Gastroesophageal sphincter (tissue), 4 donors: ENCODE data around the gene DMD. TPM values are rescaled to one million over a fixed set of nuclear protein-coding genes. Genes with fewer than 3 reads are reported as not detected.

Experiments used
- ATAC-seq: fragments of 150-250 bp; one replicate; pipeline ENCODE4 v1.9.1; 2016; ENCODE audit warnings: mild to moderate bottlenecking, moderate library complexity
- H3K27ac ChIP-seq, 4 donors: fragments of 200-600 bp; sonication (generic) in 3 of 4; 1 replicate in 3 of 4; 2 replicates in 1 of 4; pipeline ENCODE4 v1.5.1; 2016 to 2019
- H3K27me3 ChIP-seq: fragments of 200-600 bp; sonication (generic); one replicate; pipeline ENCODE4 v1.5.1; 2019
- H3K36me3 ChIP-seq, 2 donors: fragments of 200-600 bp; sonication (generic); one replicate each; pipeline ENCODE4 v1.5.1; 2019; ENCODE audit warnings: control low read depth in 1 of 2
- H3K4me1 ChIP-seq, 3 donors: fragments of 200-600 bp; sonication (generic); 1 replicate in 2 of 3; 2 replicates in 1 of 3; pipeline ENCODE4 v1.5.1; 2016 to 2019; ENCODE audit warnings: control low read depth in 2 of 3
- H3K4me3 ChIP-seq, 2 donors: fragments of 200-600 bp; sonication (generic); one replicate each; pipeline ENCODE4 v1.5.1; 2019; ENCODE audit warnings: mild to moderate bottlenecking in 1 of 2, moderate library complexity in 1 of 2
- H3K9me3 ChIP-seq, 3 donors: fragments of 200-600 bp; sonication (generic); one replicate each; pipeline ENCODE4 v1.5.1; 2017 to 2019; ENCODE audit warnings: control low read depth in 2 of 3
- EP300 ChIP-seq: sonication (generic); formaldehyde crosslinking; IDR thresholded peaks from one replicate; pipeline ENCODE4 v1.6.1; 2017; ENCODE audit warnings: antibody characterized with exemption, mild to moderate bottlenecking
- POLR2A ChIP-seq, 2 donors: fragments of 450-650 bp; IDR thresholded peaks; one replicate each; pipeline ENCODE4 v1.6.1; 2017; ENCODE audit warnings: antibody characterized with exemption in 2 of 2, mild to moderate bottlenecking in 2 of 2, moderate library complexity in 1 of 2
- POLR2AphosphoS5 ChIP-seq: sonication (generic); formaldehyde crosslinking; IDR thresholded peaks from one replicate; pipeline ENCODE4 v1.6.1; 2017; ENCODE audit warnings: antibody characterized with exemption
- WGBS, 2 donors: methylation state at CpG; one replicate each; pipeline ENCODE4 v1.1.5; 2018; ENCODE audit warnings: low coverage in 1 of 2; 5-methylcytosine and 5-hydroxymethylcytosine counted together
- total RNA-seq, 4 donors: library from RNA; depleted of rRNA; stranded (reverse); fragments of >200 nt; gene quantifications; one replicate each; pipeline ENCODE4 v1.1.0, GENCODE V29; 2016
- TF ChIP-seq, protein P1 (sequence below), 4 experiments: fragments of 200-600 bp in 2 of 4; fragments of 450-650 bp in 2 of 4; sonication (generic) in 1 of 4; IDR thresholded peaks; one replicate each; pipeline ENCODE4 v1.5.1; 2017 to 2019; ENCODE audit warnings: antibody characterized with exemption in 4 of 4, mild to moderate bottlenecking in 2 of 4, moderate library complexity in 2 of 4

Gene DMD
- total RNA-seq, 4 donors from 2014 or later = 111 to 225 (median 183) TPM

DNA sequence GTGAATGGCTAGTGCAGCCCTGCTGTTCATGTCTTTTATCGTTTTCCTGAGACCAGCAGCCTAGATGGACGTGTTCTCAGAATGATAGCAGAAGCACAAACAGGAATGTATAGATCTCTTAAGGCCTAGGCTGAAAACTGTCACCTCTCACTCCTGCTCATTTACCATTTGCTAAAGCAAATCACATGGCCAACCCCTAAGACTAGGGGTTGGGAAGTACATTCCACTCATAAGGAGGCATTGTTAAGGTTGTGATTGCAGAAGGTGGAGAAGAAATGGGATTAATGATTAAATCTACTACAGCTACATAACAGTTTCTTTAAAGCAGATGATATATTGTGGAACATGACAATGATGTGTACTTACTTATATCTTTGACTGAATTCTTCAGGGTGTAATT is 1602.7 kb downstream of the DMD start:
- no peaks in the 10 kb centered on the region for H3K4me1 ChIP-seq
- 58 to 86% methylated on average over 1 to 2 of the region's 2 CpGs for WGBS, 2 donors
- no peak for ATAC-seq
- no peak overlapping the region for H3K4me3 ChIP-seq
- no peak for TF ChIP-seq POLR2A (IDR thresholded peaks at IDR 0.05)
- TF ChIP-seq, protein P1, sequence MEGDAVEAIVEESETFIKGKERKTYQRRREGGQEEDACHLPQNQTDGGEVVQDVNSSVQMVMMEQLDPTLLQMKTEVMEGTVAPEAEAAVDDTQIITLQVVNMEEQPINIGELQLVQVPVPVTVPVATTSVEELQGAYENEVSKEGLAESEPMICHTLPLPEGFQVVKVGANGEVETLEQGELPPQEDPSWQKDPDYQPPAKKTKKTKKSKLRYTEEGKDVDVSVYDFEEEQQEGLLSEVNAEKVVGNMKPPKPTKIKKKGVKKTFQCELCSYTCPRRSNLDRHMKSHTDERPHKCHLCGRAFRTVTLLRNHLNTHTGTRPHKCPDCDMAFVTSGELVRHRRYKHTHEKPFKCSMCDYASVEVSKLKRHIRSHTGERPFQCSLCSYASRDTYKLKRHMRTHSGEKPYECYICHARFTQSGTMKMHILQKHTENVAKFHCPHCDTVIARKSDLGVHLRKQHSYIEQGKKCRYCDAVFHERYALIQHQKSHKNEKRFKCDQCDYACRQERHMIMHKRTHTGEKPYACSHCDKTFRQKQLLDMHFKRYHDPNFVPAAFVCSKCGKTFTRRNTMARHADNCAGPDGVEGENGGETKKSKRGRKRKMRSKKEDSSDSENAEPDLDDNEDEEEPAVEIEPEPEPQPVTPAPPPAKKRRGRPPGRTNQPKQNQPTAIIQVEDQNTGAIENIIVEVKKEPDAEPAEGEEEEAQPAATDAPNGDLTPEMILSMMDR (IDR thresholded peaks at IDR 0.05) = no peak
- TF ChIP-seq POLR2AphosphoS5 = no peak
- no peak for TF ChIP-seq EP300
- no peaks in the 10 kb centered on the region for H3K9me3 ChIP-seq
- no peaks in the 10 kb centered on the region for H3K27me3 ChIP-seq
- H3K36me3 ChIP-seq = no peaks in the 10 kb centered on the region
- no peak overlapping the region for H3K27ac ChIP-seq

DNA sequence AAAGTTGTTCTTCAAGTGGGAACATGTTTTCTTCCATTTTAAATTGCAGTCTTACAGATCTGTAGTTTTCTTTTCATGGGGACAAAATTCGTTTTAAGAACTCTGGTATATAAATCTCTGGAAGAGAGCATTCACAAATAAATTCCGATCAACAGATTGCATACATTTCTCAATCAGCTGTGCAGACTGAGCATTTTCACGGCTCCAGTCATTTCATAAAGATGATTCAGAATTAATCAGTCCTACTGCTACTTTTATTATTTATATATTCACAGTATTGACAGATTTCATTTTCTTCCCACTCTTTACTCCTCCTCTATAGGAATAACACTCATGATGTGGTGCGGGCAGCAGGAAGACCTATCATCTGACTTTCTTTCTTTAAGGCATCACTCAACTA is 1604.6 kb downstream of the DMD start:
- H3K36me3 ChIP-seq = no peaks in the 10 kb centered on the region
- H3K27me3 ChIP-seq = no peaks in the 10 kb centered on the region
- ATAC-seq = no peak
- 88 to 90% methylated on average over 4 of the region's 4 CpGs for WGBS, 2 donors
- TF ChIP-seq, protein P1 (IDR thresholded peaks at IDR 0.05) = no peak
- no peak for TF ChIP-seq POLR2AphosphoS5
- no peaks in the 10 kb centered on the region for H3K4me1 ChIP-seq
- H3K4me3 ChIP-seq = no peak overlapping the region
- H3K9me3 ChIP-seq = no peaks in the 10 kb centered on the region
- no peak overlapping the region for H3K27ac ChIP-seq

DNA sequence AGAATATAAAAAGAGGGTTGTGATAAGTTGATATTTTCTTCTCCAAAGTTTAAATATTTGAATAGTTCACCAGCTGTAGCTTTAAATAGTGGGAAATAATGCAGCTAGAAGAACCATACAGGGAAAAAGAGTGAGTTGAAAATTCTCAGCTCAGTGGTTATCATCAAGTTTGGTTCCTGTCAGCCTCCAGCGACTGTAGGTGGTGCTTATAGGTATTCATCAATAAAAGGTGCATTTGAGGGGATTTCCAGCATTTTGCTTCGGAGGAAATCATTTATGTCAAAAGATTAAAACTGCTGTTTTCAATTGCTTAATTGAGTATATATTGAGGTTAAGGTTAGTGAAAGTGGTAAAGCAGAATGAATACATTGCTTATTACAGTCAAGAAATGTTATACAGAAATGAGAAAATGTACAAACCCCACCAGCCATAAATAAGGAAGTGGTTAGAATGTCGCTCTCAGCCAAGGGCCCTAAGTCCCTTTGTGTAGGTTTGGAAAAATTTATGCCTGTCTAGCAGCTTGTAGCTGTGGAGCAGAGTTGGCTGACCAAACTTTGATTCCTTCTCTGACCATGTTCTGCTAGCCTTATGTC is 1606.6 kb downstream of the DMD start:
- no peaks in the 10 kb centered on the region for H3K27me3 ChIP-seq
- H3K4me1 ChIP-seq = no peaks in the 10 kb centered on the region
- TF ChIP-seq, protein P1 (IDR thresholded peaks at IDR 0.05) = no peak
- TF ChIP-seq POLR2AphosphoS5 (no peak), POLR2A (IDR thresholded peaks at IDR 0.05) (no peak), EP300 (no peak)
- no peak overlapping the region for H3K4me3 ChIP-seq
- H3K9me3 ChIP-seq = no peaks in the 10 kb centered on the region
- no peak overlapping the region for H3K27ac ChIP-seq
- 70 to 83% methylated on average over 2 to 3 of the region's 3 CpGs for WGBS, 2 donors
- H3K36me3 ChIP-seq = no peaks in the 10 kb centered on the region
- no peak for ATAC-seq

DNA sequence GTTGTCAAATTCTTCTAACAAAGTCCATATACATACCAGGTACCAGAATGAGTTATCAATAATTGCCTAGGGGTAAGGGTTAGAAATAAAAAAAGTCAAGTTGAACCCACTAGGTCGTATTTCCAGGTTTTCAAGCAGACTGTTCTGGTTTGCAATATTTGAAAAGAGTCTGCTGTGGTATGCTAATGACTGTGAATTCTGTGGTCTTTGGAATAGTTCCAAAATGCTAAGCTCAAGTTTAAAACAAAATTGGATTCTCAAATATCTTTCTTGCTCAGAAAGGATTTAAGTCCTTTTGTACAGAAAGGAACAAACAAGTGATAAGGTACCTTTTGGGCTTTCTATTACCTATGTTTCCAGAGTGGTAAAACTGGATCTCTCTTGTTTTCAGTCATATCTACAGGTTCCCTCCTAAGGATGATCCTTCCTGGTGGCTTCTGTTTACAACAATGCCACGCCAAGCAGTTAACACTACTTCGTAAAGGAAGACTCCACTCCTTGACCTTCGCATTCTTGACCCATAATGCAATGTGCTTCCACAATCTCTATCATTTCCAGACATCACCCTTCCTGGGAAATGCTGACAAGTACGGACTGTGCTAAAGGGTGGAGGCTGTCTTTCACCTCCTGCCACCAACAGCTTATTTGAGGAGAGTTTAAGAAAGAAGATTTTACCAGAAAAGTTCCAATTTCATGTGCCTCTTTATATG is 1607.8 kb downstream of the DMD start:
- H3K4me1 ChIP-seq = no peaks in the 10 kb centered on the region
- no peak overlapping the region for H3K4me3 ChIP-seq
- H3K9me3 ChIP-seq = no peaks in the 10 kb centered on the region
- no peak overlapping the region for H3K27ac ChIP-seq
- TF ChIP-seq POLR2A (IDR thresholded peaks at IDR 0.05) = no peak
- no peak for TF ChIP-seq POLR2AphosphoS5
- TF ChIP-seq, protein P1 (IDR thresholded peaks at IDR 0.05) = no peak
- TF ChIP-seq EP300 = no peak
- no peak for ATAC-seq
- no peaks in the 10 kb centered on the region for H3K36me3 ChIP-seq
- no peaks in the 10 kb centered on the region for H3K27me3 ChIP-seq
- WGBS, 2 donors = 36 to 59% methylated on average over 1 to 4 of the region's 5 CpGs

DNA sequence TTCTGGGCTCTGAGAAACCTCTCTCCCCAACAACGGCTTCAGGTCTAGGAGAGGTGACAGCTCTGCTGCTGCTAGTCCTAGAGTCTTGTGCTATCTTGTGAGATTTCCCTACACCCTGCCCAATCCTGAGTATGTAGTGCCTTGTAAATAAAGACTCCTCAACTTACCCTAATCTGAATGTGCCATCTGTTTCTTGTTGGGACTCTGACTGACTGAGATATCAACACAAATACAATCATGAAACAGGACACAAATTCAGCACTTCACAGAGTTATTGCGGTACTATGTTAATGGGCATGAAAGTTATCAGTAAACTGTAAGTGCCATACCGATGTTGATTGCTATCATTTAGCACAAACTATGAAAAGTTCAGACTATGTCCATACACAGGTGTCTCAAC is 1610.5 kb downstream of the DMD start:
- H3K4me1 ChIP-seq = no peaks in the 10 kb centered on the region
- ATAC-seq = no peak
- H3K27ac ChIP-seq = no peak overlapping the region
- H3K4me3 ChIP-seq = no peak overlapping the region
- H3K27me3 ChIP-seq = no peaks in the 10 kb centered on the region
- no peaks in the 10 kb centered on the region for H3K36me3 ChIP-seq
- H3K9me3 ChIP-seq = no peaks in the 10 kb centered on the region
- TF ChIP-seq POLR2A (IDR thresholded peaks at IDR 0.05) = no peak
- TF ChIP-seq, protein P1 (IDR thresholded peaks at IDR 0.05) = no peak
- no peak for TF ChIP-seq EP300
- TF ChIP-seq POLR2AphosphoS5 = no peak
- 80 to 82% methylated on average over 1 to 3 of the region's 3 CpGs for WGBS, 2 donors
